ENCODE measurements around the gene ATRIP. TPM values are rescaled to one million over a fixed set of nuclear protein-coding genes. Genes with fewer than 3 reads are reported as not detected.

ATRIP gene
- total and polyA plus RNA-seq, 2 of the 4 experiments (the other 2 are of a cell fraction), result 6.8 to 10.8 TPM

GRCh38 chr3:48428572-48429316 is 17.8 kb upstream of the ATRIP start:
- H3K9ac ChIP-seq (ENCODE audit: low read depth, low read length), result peak overlapping the region; percentile 43
- peak overlapping the region; percentile 50 for H3K4me3 ChIP-seq (ENCODE audit: insufficient read depth, low read depth, low read length)
- peak overlapping the region; percentile 98 for H2AFZ ChIP-seq (replicated peaks; ENCODE audit: low read length, poor library complexity)
- H3K79me1 ChIP-seq (ENCODE audit: low read depth in 1 of 2, low read length in 2 of 2), result peaks cover 21 to 52% of the 10 kb centered on the region in 2 experiments; a peak in 3 of 4 replicates
- H3K56ac ChIP-seq (ENCODE audit: extremely low read depth, insufficient read depth, low read length), result no peak overlapping the region
- H3K9me1 ChIP-seq (ENCODE audit: insufficient read depth, low read length), result peaks cover 16% of the 10 kb centered on the region
- H3K18ac ChIP-seq (ENCODE audit: low read depth, low read length), result no peak overlapping the region; the same call in 1 of the 2 replicates
- H4K5ac ChIP-seq (ENCODE audit: low read depth, low read length), result no peak overlapping the region
- in situ Hi-C loops (cut with MboI; ENCODE audit: low sequenced_read_pairs), result no loop called here
- no peak overlapping the region for H2BK15ac ChIP-seq (ENCODE audit: low read depth, low read length)
- peak overlapping the region; percentile 90 for H2AK9ac ChIP-seq (replicated peaks; ENCODE audit: low read depth, low read length, poor library complexity)
- no peak overlapping the region; the same call in 1 of the 2 replicates for H2BK120ac ChIP-seq (ENCODE audit: low read depth, low read length)
- no TSS peak for BruUV-seq (replicated peaks)
- peaks cover 30% of the 10 kb centered on the region for H4K20me1 ChIP-seq (ENCODE audit: insufficient read depth, low read length)
- H3K23ac ChIP-seq (ENCODE audit: low read depth, low read length), result peak overlapping the region; percentile 64; the same call in 1 of the 2 replicates
- H2AK5ac ChIP-seq (ENCODE audit: low read depth, low read length), result peak overlapping the region; percentile 64; the same call in 1 of the 2 replicates
- peaks cover 29% of the 10 kb centered on the region for H3K4me1 ChIP-seq (ENCODE audit: control insufficient read depth, insufficient read depth, low read length)
- peaks cover 17% of the 10 kb centered on the region for H3K36me3 ChIP-seq (ENCODE audit: control insufficient read depth, insufficient read depth, low read length)
- 1% methylated on average over 39 of the region's 60 CpGs; no CpG with 5 or more reads in 1 of the 2 experiments for WGBS, 2 experiments (ENCODE audit: extremely low coverage in 2 of 2, insufficient read length in 1 of 2)
- H4K91ac ChIP-seq (ENCODE audit: insufficient read depth, low read depth, low read length), result peak overlapping the region; percentile 28
- H3K14ac ChIP-seq (replicated peaks; ENCODE audit: low read depth, low read length), result peak overlapping the region; percentile 60; the same call in 1 of the 2 replicates
- no peak overlapping the region for H2BK20ac ChIP-seq (ENCODE audit: low read depth, low read length)
- H3K9me3 ChIP-seq (ENCODE audit: control insufficient read depth, insufficient read depth, low read length), result no peaks in the 10 kb centered on the region
- ATAC-seq (ENCODE audit: low read depth) (peak; percentile 60), DNase-seq (peak; percentile 18)
- intact Hi-C loops (cut with micrococcal nuclease), result no loop called here
- peak overlapping the region; percentile 8 for H2BK5ac ChIP-seq (ENCODE audit: low read depth, low read length, poor library complexity, severe bottlenecking)
- H3K4me2 ChIP-seq (ENCODE audit: low read depth, low read length), result peak overlapping the region; percentile 71
- CTCF ChIA-PET, result interaction anchor here (1.2 kb wide), 1 partner anchor 28 kb away, joined by 3 read pairs; no protein-coding TSS in a partner anchor
- TF ChIP-seq MXI1 (IDR thresholded peaks at IDR 0.05; ENCODE audit: borderline replicate concordance, low read depth, low read length), result no peak
- no peak; the same call in 1 of the 2 replicates for TF ChIP-seq MAZ (IDR thresholded peaks at IDR 0.05; ENCODE audit: borderline replicate concordance, low read depth, low read length)
- no peak for TF ChIP-seq SMC3 (IDR thresholded peaks at IDR 0.05; ENCODE audit: low read depth, low read length)
- TF ChIP-seq CHD1 (IDR thresholded peaks at IDR 0.05; ENCODE audit: low read depth, low read length), result no peak
- no peak for TF ChIP-seq CEBPB (IDR thresholded peaks at IDR 0.05; ENCODE audit: low read depth, low read length)
- peak overlapping the region; percentile 14; the same call in 1 of the 2 replicates for H3K27ac ChIP-seq (ENCODE audit: insufficient read depth, low read length)
- POLR2A ChIA-PET (ENCODE audit: unreplicated experiment), result no interaction called here
- peak overlapping the region; percentile 60 for H3K4ac ChIP-seq (ENCODE audit: low read depth, low read length)
- H3K27me3 ChIP-seq (ENCODE audit: control insufficient read depth, insufficient read depth, low read length), result no peaks in the 10 kb centered on the region
- peak overlapping the region in 1 of 2 experiments; percentile 80; a peak in 2 of 4 replicates for H4K8ac ChIP-seq (ENCODE audit: low read depth in 2 of 2, low read length in 2 of 2)
- dilution Hi-C loops (cut with HindIII; ENCODE audit: low sequenced_read_pairs, unreplicated experiment), result no loop called here

Measured in IMR-90 (cell line).